BJ (cell line): Measurements from ENCODE around the gene PINK1. TPM values are rescaled to one million over a fixed set of nuclear protein-coding genes. Genes with fewer than 3 reads are reported as not detected.

ENCODE experiments used
- CTCF ChIA-PET: fragments of 350-600 bp; formaldehyde crosslinking; extraction: SDS; loops from one replicate; lab custom pipeline; 2021; ENCODE audit warnings: antibody characterized with exemption, inconsistent platforms; lab: Yijun Ruan, JAX
- POLR2A ChIA-PET: fragments of 300-600 bp; sonication (Branson Sonifier 250); formaldehyde crosslinking; extraction: SDS; loops from one replicate; lab custom pipeline; 2021; ENCODE audit warnings: antibody characterized with exemption; lab: Charles Lee
- DNase-seq: peaks from one replicate; pipeline ENCODE4 v3.0.0-alpha.2; 2011; ENCODE audit warnings: low read depth
- H3K27me3 ChIP-seq: 2 replicates; pipeline ENCODE4 v1.6.0; 2011; ENCODE audit warnings: low read length; ENCODE audit not compliant: control insufficient read depth, insufficient read depth
- H3K36me3 ChIP-seq: 2 replicates; pipeline ENCODE4 v1.5.1; 2011; ENCODE audit warnings: low read length; ENCODE audit not compliant: control insufficient read depth, insufficient read depth
- H3K4me3 ChIP-seq: 2 replicates; pipeline ENCODE4 v1.5.1; 2011; ENCODE audit warnings: low read depth, mild to moderate bottlenecking, control low read depth, low read length
- polyA plus RNA-seq: library from polyadenylated mRNA; depleted of rRNA; stranded (reverse); fragments of >200 nt; gene quantifications from 2 replicates; pipeline ENCODE4 v1.2.3, GENCODE V29; 2011
- TF ChIP-seq, protein P1 (sequence below): IDR thresholded peaks from 2 replicates; pipeline ENCODE4 v1.5.1; 2011; ENCODE audit warnings: low read depth, mild to moderate bottlenecking, control low read depth, inconsistent platforms, low read length, moderate library complexity; ENCODE audit not compliant: insufficient read depth

Gene PINK1
- polyA plus RNA-seq, 1 experiment, result 89.2 TPM

DNA sequence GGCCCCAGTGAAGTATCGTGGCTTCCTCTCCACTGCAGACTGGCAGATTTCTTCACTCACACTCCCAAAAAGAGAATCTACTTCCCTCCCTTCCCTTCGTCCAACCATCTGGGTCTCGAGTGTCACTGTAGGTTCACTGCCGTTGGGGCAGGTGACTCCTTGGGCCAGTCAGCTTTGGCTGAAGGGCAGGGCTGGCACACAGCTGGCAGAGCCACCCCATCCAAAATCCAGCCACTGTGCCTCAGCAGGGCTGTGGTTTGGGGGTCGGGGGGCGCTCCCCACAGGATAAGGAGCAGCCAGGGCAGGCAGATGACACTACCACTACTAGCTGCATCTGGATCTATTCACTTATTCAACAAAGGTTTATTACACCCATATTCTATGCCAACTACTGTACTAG is 9.8 kb downstream of the PINK1 start:
- Histone ChIP-seq H3K36me3 (peaks cover 41% of the 10 kb centered on the region), H3K4me3 (no peak overlapping the region), H3K27me3 (no peaks in the 10 kb centered on the region)
- POLR2A ChIA-PET, result no interaction called here
- TF ChIP-seq, protein P1, sequence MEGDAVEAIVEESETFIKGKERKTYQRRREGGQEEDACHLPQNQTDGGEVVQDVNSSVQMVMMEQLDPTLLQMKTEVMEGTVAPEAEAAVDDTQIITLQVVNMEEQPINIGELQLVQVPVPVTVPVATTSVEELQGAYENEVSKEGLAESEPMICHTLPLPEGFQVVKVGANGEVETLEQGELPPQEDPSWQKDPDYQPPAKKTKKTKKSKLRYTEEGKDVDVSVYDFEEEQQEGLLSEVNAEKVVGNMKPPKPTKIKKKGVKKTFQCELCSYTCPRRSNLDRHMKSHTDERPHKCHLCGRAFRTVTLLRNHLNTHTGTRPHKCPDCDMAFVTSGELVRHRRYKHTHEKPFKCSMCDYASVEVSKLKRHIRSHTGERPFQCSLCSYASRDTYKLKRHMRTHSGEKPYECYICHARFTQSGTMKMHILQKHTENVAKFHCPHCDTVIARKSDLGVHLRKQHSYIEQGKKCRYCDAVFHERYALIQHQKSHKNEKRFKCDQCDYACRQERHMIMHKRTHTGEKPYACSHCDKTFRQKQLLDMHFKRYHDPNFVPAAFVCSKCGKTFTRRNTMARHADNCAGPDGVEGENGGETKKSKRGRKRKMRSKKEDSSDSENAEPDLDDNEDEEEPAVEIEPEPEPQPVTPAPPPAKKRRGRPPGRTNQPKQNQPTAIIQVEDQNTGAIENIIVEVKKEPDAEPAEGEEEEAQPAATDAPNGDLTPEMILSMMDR, result no peak
- no peak for DNase-seq
- CTCF ChIA-PET, result interaction anchor here (1.2 to 6.2 kb wide), 3 partner anchors 9 to 118 kb away, joined by 3 to 59 read pairs (median 10); partner anchors contain the start of gene PINK1

DNA sequence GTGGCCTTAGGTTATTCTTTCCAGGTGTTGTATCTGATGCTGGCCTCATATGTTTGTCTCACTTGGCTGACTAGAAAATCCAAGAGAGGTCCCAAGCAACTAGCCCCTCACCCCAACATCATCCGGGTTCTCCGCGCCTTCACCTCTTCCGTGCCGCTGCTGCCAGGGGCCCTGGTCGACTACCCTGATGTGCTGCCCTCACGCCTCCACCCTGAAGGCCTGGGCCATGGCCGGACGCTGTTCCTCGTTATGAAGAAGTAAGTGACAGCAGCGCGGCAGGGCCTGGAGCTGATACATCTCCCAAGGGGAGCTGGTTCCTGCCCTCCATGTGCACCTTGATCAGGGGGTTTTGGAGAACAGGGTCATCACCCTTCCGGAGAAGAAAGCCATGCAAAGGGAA is 11.2 kb downstream of the PINK1 start:
- H3K36me3 ChIP-seq, result peaks cover 45% of the 10 kb centered on the region
- no peak for DNase-seq
- H3K4me3 ChIP-seq, result no peak overlapping the region
- H3K27me3 ChIP-seq, result no peaks in the 10 kb centered on the region
- ChIA-PET POLR2A (no interaction called here), CTCF (no interaction called here)
- TF ChIP-seq, protein P1, result no peak

DNA sequence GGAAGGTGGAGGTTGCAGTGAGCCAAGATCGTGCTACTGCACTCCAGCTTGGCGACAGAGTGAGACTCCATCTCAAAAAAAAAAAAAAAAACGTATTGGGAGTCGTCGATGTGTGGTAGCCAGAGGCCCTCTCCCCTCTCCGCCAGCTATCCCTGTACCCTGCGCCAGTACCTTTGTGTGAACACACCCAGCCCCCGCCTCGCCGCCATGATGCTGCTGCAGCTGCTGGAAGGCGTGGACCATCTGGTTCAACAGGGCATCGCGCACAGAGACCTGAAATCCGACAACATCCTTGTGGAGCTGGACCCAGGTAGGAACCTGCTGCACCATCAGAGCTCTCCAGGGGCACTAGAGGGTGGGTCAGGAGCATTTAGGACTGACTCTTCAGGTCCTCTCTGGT is 12.2 kb downstream of the PINK1 start:
- DNase-seq, result no peak
- TF ChIP-seq, protein P1, result no peak
- Histone ChIP-seq H3K27me3 (no peaks in the 10 kb centered on the region), H3K36me3 (peaks cover 48% of the 10 kb centered on the region), H3K4me3 (no peak overlapping the region)
- ChIA-PET POLR2A (no interaction called here), CTCF (interaction anchor here (1.1 to 3.1 kb wide), 3 partner anchors 12 to 70 kb away, joined by 4 to 15 read pairs (median 12); partner anchors contain the start of gene PINK1)

DNA sequence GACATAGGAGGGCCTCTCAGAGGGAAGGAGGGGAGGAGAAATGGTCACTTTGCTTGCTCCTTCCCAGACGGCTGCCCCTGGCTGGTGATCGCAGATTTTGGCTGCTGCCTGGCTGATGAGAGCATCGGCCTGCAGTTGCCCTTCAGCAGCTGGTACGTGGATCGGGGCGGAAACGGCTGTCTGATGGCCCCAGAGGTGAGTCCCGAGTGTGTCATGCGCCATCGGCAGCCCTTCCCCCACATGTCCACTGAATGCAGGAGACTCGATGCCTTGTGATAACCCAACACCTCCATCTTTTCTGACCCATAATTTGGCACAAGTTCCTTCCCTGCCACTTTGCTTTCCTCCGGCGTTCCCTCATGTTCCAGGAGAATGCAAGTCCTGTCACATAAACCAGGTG is 15.2 kb downstream of the PINK1 start:
- no peak for DNase-seq
- TF ChIP-seq, protein P1, result no peak
- ChIA-PET POLR2A (no interaction called here), CTCF (no interaction called here)
- H3K36me3 ChIP-seq, result peaks cover 34% of the 10 kb centered on the region
- H3K4me3 ChIP-seq, result no peak overlapping the region
- H3K27me3 ChIP-seq, result no peaks in the 10 kb centered on the region

DNA sequence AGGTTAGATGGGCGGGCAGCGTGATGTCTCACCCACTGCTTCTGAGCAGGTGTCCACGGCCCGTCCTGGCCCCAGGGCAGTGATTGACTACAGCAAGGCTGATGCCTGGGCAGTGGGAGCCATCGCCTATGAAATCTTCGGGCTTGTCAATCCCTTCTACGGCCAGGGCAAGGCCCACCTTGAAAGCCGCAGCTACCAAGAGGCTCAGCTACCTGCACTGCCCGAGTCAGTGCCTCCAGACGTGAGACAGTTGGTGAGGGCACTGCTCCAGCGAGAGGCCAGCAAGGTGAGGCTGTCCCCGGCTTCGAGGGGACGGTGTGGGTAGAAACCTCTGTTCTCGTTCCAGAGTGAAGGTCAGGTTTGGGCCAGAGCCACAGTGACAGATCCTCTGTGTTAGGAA is 15.7 kb downstream of the PINK1 start:
- H3K4me3 ChIP-seq, result no peak overlapping the region
- ChIA-PET CTCF (no interaction called here), POLR2A (no interaction called here)
- peaks cover 34% of the 10 kb centered on the region for H3K36me3 ChIP-seq
- TF ChIP-seq, protein P1, result no peak
- H3K27me3 ChIP-seq, result no peaks in the 10 kb centered on the region
- no peak for DNase-seq
